ENCODE results near the gene KAT6B.
A peak's percentile ranks its signal among the peaks of the same experiment; 100 is the strongest.

Gene KAT6B

GRCh38 chr10:75029857-75030256 is 203.5 kb downstream of the KAT6B start:
- DNase-seq (ENCODE audit: low read depth in 2 of 2) = peak in 1 of 2 donors; percentile 53
- H3K4me3 ChIP-seq (replicated peaks in 1 of 2; ENCODE audit: low read depth in 2 of 2, low read length in 2 of 2) = no peak overlapping the region
- TF ChIP-seq CTCF (IDR thresholded peaks at IDR 0.05; ENCODE audit: low read depth, low read length) = no peak

DNA sequence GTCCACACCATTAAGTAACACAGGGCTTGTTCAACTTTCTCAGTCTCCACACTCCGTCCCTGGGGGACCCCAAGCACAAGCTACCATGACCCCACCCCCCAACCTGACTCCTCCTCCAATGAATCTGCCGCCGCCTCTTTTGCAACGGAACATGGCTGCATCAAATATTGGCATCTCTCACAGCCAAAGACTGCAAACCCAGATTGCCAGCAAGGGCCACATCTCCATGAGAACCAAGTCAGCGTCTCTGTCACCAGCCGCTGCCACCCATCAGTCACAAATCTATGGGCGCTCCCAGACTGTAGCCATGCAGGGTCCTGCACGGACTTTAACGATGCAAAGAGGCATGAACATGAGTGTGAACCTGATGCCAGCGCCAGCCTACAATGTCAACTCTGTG is 204.0 kb downstream of the KAT6B start:
- no peak for DNase-seq (ENCODE audit: low read depth in 2 of 2)
- no peak overlapping the region for H3K4me3 ChIP-seq (replicated peaks in 1 of 2; ENCODE audit: low read depth in 2 of 2, low read length in 2 of 2)
- TF ChIP-seq CTCF (IDR thresholded peaks at IDR 0.05; ENCODE audit: low read depth, low read length) = no peak

DNA sequence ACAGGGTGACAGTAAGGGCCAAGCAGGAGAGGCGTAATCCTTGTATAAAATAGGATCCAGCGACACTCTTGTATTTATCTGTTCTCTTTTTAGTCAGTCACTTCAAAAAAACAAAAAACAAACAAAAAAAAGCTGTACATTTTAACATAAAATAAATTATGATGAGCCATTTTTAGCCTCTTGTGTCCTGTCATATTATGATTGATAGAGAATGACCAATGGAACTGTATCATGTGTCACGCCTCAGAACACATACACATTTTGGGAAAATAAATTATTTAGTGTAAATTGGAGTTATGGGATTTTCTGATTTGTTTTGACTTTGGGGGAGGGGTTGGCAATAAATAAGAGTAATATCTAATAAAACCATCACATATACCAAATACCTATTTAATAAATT is 205.7 kb downstream of the KAT6B start:
- TF ChIP-seq CTCF (IDR thresholded peaks at IDR 0.05; ENCODE audit: low read depth, low read length) = no peak
- H3K4me3 ChIP-seq (replicated peaks in 1 of 2; ENCODE audit: low read depth in 2 of 2, low read length in 2 of 2) = no peak overlapping the region
- no peak for DNase-seq (ENCODE audit: low read depth in 2 of 2)

DNA sequence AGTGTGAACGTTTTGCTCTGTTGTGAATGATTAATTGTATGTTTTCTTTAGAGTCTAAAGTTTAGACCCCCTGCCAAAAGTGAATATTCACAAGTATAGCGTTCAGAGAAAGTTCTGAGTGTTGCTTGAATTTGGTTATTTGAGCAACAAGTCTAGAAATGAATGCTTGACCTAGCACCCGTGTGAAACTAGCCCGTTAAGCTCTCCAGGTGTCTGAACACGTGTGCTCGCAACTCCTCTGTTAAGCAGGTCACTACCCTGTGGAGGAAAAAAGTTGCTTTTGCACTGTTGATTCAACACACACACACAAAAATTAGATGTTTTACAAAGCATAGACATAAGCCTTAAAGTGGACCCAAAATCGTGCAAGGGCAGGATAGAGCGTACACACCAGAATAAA is 206.4 kb downstream of the KAT6B start:
- DNase-seq (ENCODE audit: low read depth in 2 of 2) = no peak
- TF ChIP-seq CTCF (IDR thresholded peaks at IDR 0.05; ENCODE audit: low read depth, low read length) = no peak

DNA sequence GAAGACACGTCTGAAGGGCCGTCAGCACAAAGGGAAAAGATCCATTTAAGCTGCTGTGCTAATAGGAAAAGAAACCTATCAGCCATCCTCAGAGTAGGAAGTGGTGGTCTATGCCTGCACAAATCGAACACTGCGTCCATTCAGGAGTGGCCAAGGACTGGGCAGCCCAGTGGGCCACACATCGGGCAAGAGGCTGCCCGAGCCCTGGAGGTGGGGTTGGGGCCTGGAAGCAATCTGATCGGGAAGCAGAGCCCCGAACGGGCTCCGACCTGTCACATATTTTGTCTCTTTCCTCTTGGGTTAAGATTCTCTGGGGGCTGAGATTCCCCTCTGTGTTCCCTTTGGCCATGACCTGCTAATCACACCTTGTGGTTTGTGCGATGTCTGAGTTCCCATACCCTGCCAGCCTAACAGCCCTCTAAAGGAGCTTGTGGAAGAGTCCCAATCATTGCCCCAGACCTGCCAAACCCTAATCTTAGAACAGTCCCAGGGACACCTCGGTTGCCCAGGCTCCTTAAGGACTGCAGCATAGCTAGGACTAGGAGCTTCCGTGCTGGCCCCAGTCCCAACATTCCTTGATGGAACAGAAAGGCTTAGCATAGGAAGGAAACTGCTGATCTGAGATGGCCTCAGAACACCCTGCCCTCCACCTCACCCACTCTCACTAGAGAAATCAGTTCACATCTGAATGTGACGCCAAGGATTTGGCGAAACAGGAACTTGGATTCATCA is 207.2 kb downstream of the KAT6B start:
- TF ChIP-seq CTCF (IDR thresholded peaks at IDR 0.05; ENCODE audit: low read depth, low read length) = no peak
- no peak overlapping the region for H3K4me3 ChIP-seq (replicated peaks in 1 of 2; ENCODE audit: low read depth in 2 of 2, low read length in 2 of 2)
- no peak for DNase-seq (ENCODE audit: low read depth in 2 of 2)

More for the DNA sequence above, 206.4 kb downstream of the KAT6B start:
- H3K4me3 ChIP-seq (replicated peaks in 1 of 2; ENCODE audit: low read depth in 2 of 2, low read length in 2 of 2) = no peak overlapping the region

DNA sequence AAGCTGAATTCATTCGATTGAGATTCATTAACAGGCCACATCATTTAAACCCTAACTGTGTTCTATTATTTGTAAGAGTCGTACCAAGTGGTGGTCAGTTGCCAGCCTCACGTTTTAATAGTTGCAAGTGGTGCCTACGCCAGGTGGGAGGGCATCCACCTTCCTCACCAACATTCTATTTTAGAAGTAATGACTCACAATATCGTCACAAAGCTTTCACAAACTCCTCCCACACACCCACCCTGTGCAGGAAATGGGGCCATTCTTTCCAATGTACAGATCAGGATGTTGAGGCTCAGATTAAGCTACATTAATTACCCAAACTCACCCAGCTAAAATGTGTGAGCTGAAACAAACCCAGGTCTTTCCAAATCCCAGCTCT is 207.7 kb downstream of the KAT6B start:
- no peak for TF ChIP-seq CTCF (IDR thresholded peaks at IDR 0.05; ENCODE audit: low read depth, low read length)
- peak in 1 of 2 donors; percentile 22 for DNase-seq (ENCODE audit: low read depth in 2 of 2)
- no peak overlapping the region for H3K4me3 ChIP-seq (replicated peaks in 1 of 2; ENCODE audit: low read depth in 2 of 2, low read length in 2 of 2)
